WTC11 (cell line): ENCODE results near the gene PRKCE. TPM values are rescaled to one million over a fixed set of nuclear protein-coding genes. Genes with fewer than 3 reads are reported as not detected.

ENCODE experiments used
- ATAC-seq: fragments of 200-7000 bp; cut with Tn5 transposase; 2 replicates; pipeline ENCODE4 v1.10.0; 2021; ENCODE audit warnings: mild to moderate bottlenecking, moderate library complexity
- CTCF ChIA-PET: fragments of 300-600 bp; sonication (Branson Sonifier 250); formaldehyde crosslinking; loops from one replicate; lab custom pipeline; 2021; ENCODE audit warnings: antibody characterized with exemption; lab: Charles Lee
- POLR2A ChIA-PET: fragments of 350-600 bp; sonication (Branson Sonifier 250); formaldehyde crosslinking; loops from one replicate; lab custom pipeline; 2021; ENCODE audit warnings: antibody characterized with exemption; lab: Charles Lee
- DNase-seq: peaks from one replicate; pipeline ENCODE4 v3.0.0; 2021; ENCODE audit warnings: low spot score
- H3K27ac Mint-ChIP-seq: 2 replicates; pipeline ENCODE4 v1.8.0; 2021; ENCODE audit warnings: mixed read lengths
- H3K27me3 Mint-ChIP-seq: 2 replicates; pipeline ENCODE4 v1.8.0; 2021; ENCODE audit warnings: low read depth, mild to moderate bottlenecking, moderate library complexity, mixed read lengths
- H3K36me3 Mint-ChIP-seq: 2 replicates; pipeline ENCODE4 v1.8.0; 2021; ENCODE audit warnings: mixed read lengths
- H3K4me1 Mint-ChIP-seq: 2 replicates; pipeline ENCODE4 v1.8.0; 2022; ENCODE audit warnings: mixed read lengths
- H3K4me3 Mint-ChIP-seq: 2 replicates; pipeline ENCODE4 v1.8.0; 2021; ENCODE audit warnings: mild to moderate bottlenecking, moderate library complexity, mixed read lengths
- H3K9me3 Mint-ChIP-seq: 2 replicates; pipeline ENCODE4 v1.8.0; 2021; ENCODE audit warnings: mixed read lengths
- E2F1 ChIP-seq: sonication (generic); formaldehyde crosslinking; IDR thresholded peaks from 2 replicates; pipeline ENCODE4 v1.8.0; 2022; ENCODE audit warnings: mild to moderate bottlenecking, missing genetic modification reagents
- ELF4 ChIP-seq: sonication (generic); formaldehyde crosslinking; IDR thresholded peaks from 2 replicates; pipeline ENCODE4 v1.8.1; 2022; ENCODE audit warnings: low read depth, mild to moderate bottlenecking, moderate library complexity, missing genetic modification reagents
- ERG ChIP-seq: fragments of 250-450 bp; sonication (Bioruptor Pico); IDR thresholded peaks from 2 replicates; pipeline ENCODE4 v1.8.0; 2021; ENCODE audit warnings: mild to moderate bottlenecking
- FOXJ3 ChIP-seq: sonication (generic); formaldehyde crosslinking; IDR thresholded peaks from 2 replicates; pipeline ENCODE4 v1.9.0; 2021; ENCODE audit warnings: missing genetic modification reagents, mild to moderate bottlenecking, borderline replicate concordance
- FOXP4 ChIP-seq: sonication (generic); formaldehyde crosslinking; IDR thresholded peaks from 2 replicates; pipeline ENCODE4 v1.8.0; 2022; ENCODE audit warnings: mild to moderate bottlenecking, missing genetic modification reagents
- KAT7 ChIP-seq: sonication (generic); formaldehyde crosslinking; IDR thresholded peaks from 2 replicates; pipeline ENCODE4 v1.8.1; 2023; ENCODE audit warnings: missing genetic modification reagents, mild to moderate bottlenecking, borderline replicate concordance
- MXD4 ChIP-seq: fragments of 250-450 bp; sonication (Bioruptor Pico); IDR thresholded peaks from 2 replicates; pipeline ENCODE4 v1.8.0; 2021; ENCODE audit warnings: mild to moderate bottlenecking, moderate library complexity, borderline replicate concordance
- NFATC4 ChIP-seq: fragments of 250-450 bp; sonication (Bioruptor Pico); IDR thresholded peaks from 2 replicates; pipeline ENCODE4 v1.9.0; 2021; ENCODE audit warnings: mild to moderate bottlenecking
- NR1H2 ChIP-seq: sonication (generic); formaldehyde crosslinking; IDR thresholded peaks from 2 replicates; pipeline ENCODE4 v1.9.0; 2021; ENCODE audit warnings: mild to moderate bottlenecking, moderate library complexity, missing genetic modification reagents
- NR2C2 ChIP-seq: sonication (generic); formaldehyde crosslinking; IDR thresholded peaks from 2 replicates; pipeline ENCODE4 v1.8.0; 2022; ENCODE audit warnings: mild to moderate bottlenecking, missing genetic modification reagents
- OVOL2 ChIP-seq: fragments of 250-450 bp; sonication (Bioruptor Pico); IDR thresholded peaks from 2 replicates; pipeline ENCODE4 v1.9.0; 2021; ENCODE audit warnings: mild to moderate bottlenecking, borderline replicate concordance
- PRRX2 ChIP-seq: fragments of 250-450 bp; sonication (Bioruptor Pico); IDR thresholded peaks from 2 replicates; pipeline ENCODE4 v1.8.0; 2021; ENCODE audit warnings: mild to moderate bottlenecking
- RORB ChIP-seq: fragments of 250-450 bp; sonication (Bioruptor Pico); IDR thresholded peaks from 2 replicates; pipeline ENCODE4 v1.9.0; 2021; ENCODE audit warnings: mild to moderate bottlenecking
- USF2 ChIP-seq: sonication (generic); formaldehyde crosslinking; IDR thresholded peaks from 2 replicates; pipeline ENCODE4 v1.8.1; 2023; ENCODE audit warnings: mild to moderate bottlenecking, missing genetic modification reagents, moderate library complexity
- ZNF121 ChIP-seq: sonication (generic); formaldehyde crosslinking; IDR thresholded peaks from 2 replicates; pipeline ENCODE4 v1.8.0; 2023; ENCODE audit warnings: missing genetic modification reagents
- ZNF138 ChIP-seq: sonication (generic); formaldehyde crosslinking; conservative IDR thresholded peaks from 2 replicates; pipeline ENCODE4 v1.8.1; 2022; ENCODE audit warnings: mild to moderate bottlenecking, moderate library complexity, missing genetic modification reagents
- ZNF219 ChIP-seq: sonication (generic); formaldehyde crosslinking; IDR thresholded peaks from 2 replicates; pipeline ENCODE4 v1.8.0; 2023; ENCODE audit warnings: missing genetic modification reagents, mild to moderate bottlenecking, borderline replicate concordance
- ZNF423 ChIP-seq: fragments of 250-450 bp; sonication (Bioruptor Pico); IDR thresholded peaks from 2 replicates; pipeline ENCODE4 v2.1.2; 2022; ENCODE audit warnings: mild to moderate bottlenecking, moderate library complexity
- ZNF532 ChIP-seq: fragments of 250-450 bp; sonication (Bioruptor Pico); IDR thresholded peaks from 2 replicates; pipeline ENCODE4 v1.9.0; 2021; ENCODE audit warnings: mild to moderate bottlenecking, borderline replicate concordance
- total RNA-seq: library from RNA; stranded (reverse); gene quantifications from 3 replicates; pipeline ENCODE4 v1.2.3, GENCODE V29; 2021

Gene PRKCE
- total RNA-seq, 1 experiment from 2014 or later = 5.8 TPM

GRCh38 chr2:45912109-45912508 lies 260.6 kb downstream of the PRKCE start:
- H3K36me3 Mint-ChIP-seq = no peaks in the 10 kb centered on the region
- CTCF ChIA-PET = interaction anchor here (0.6 kb wide), 1 partner anchor 1606 kb away, joined by 3 read pairs; no protein-coding TSS in a partner anchor
- H3K4me3 Mint-ChIP-seq = no peak overlapping the region
- TF ChIP-seq NR2C2 (CRISPR knock-in tag) (no peak), ZNF423 (no peak), E2F1 (CRISPR knock-in tag) (no peak), ZNF219 (CRISPR knock-in tag) (no peak), ZNF138 (CRISPR knock-in tag) (no peak), ELF4 (CRISPR knock-in tag) (no peak), USF2 (CRISPR knock-in tag) (no peak), NFATC4 (no peak), NR1H2 (CRISPR knock-in tag) (no peak), OVOL2 (CRISPR knock-in tag) (no peak), RORB (CRISPR knock-in tag) (no peak), FOXJ3 (CRISPR knock-in tag) (no peak), ZNF121 (CRISPR knock-in tag) (no peak), KAT7 (no peak), ZNF532 (CRISPR knock-in tag) (no peak), MXD4 (CRISPR knock-in tag) (no peak), FOXP4 (no peak)
- POLR2A ChIA-PET = no interaction called here
- peaks cover 11% of the 10 kb centered on the region for H3K4me1 Mint-ChIP-seq
- ATAC-seq (no peak), DNase-seq (no peak)
- H3K9me3 Mint-ChIP-seq = peaks cover 17% of the 10 kb centered on the region
- no peaks in the 10 kb centered on the region; the same call in 1 of the 2 replicates for H3K27me3 Mint-ChIP-seq
- H3K27ac Mint-ChIP-seq = no peak overlapping the region

GRCh38 chr2:45913539-45913938 lies 262.1 kb downstream of the PRKCE start:
- Mint-ChIP-seq H3K9me3 (peaks cover 19% of the 10 kb centered on the region), H3K36me3 (no peaks in the 10 kb centered on the region)
- CTCF ChIA-PET = no interaction called here
- TF ChIP-seq PRRX2 (no peak), ERG (no peak), ELF4 (CRISPR knock-in tag) (no peak)
- TF ChIP-seq, all 79 proteins: peak for 0
- Mint-ChIP-seq H3K27ac (no peak overlapping the region), H3K4me3 (no peak overlapping the region), H3K27me3 (no peaks in the 10 kb centered on the region; the same call in 1 of the 2 replicates), H3K4me1 (peaks cover 11% of the 10 kb centered on the region)
- DNase-seq = no peak
- POLR2A ChIA-PET = no interaction called here
- no peak for ATAC-seq
